Occipital lobe (tissue), 2 donors: ENCODE results near the gene DIP2C. TPM values are rescaled to one million over a fixed set of nuclear protein-coding genes. Genes with fewer than 3 reads are reported as not detected.

ENCODE experiments used
- DNase-seq: peaks from one replicate; lab custom pipeline; 2025; lab: John Stamatoyannopoulos, UW
- total RNA-seq: library from RNA; depleted of rRNA; stranded (reverse); fragments of >200 nt; gene quantifications from one replicate; pipeline ENCODE4 v1.2.3, GENCODE V29; 2014

DIP2C gene, protein sequence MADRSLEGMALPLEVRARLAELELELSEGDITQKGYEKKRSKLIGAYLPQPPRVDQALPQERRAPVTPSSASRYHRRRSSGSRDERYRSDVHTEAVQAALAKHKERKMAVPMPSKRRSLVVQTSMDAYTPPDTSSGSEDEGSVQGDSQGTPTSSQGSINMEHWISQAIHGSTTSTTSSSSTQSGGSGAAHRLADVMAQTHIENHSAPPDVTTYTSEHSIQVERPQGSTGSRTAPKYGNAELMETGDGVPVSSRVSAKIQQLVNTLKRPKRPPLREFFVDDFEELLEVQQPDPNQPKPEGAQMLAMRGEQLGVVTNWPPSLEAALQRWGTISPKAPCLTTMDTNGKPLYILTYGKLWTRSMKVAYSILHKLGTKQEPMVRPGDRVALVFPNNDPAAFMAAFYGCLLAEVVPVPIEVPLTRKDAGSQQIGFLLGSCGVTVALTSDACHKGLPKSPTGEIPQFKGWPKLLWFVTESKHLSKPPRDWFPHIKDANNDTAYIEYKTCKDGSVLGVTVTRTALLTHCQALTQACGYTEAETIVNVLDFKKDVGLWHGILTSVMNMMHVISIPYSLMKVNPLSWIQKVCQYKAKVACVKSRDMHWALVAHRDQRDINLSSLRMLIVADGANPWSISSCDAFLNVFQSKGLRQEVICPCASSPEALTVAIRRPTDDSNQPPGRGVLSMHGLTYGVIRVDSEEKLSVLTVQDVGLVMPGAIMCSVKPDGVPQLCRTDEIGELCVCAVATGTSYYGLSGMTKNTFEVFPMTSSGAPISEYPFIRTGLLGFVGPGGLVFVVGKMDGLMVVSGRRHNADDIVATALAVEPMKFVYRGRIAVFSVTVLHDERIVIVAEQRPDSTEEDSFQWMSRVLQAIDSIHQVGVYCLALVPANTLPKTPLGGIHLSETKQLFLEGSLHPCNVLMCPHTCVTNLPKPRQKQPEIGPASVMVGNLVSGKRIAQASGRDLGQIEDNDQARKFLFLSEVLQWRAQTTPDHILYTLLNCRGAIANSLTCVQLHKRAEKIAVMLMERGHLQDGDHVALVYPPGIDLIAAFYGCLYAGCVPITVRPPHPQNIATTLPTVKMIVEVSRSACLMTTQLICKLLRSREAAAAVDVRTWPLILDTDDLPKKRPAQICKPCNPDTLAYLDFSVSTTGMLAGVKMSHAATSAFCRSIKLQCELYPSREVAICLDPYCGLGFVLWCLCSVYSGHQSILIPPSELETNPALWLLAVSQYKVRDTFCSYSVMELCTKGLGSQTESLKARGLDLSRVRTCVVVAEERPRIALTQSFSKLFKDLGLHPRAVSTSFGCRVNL (N-terminal part only)
- total RNA-seq = 42.0 TPM

DNA sequence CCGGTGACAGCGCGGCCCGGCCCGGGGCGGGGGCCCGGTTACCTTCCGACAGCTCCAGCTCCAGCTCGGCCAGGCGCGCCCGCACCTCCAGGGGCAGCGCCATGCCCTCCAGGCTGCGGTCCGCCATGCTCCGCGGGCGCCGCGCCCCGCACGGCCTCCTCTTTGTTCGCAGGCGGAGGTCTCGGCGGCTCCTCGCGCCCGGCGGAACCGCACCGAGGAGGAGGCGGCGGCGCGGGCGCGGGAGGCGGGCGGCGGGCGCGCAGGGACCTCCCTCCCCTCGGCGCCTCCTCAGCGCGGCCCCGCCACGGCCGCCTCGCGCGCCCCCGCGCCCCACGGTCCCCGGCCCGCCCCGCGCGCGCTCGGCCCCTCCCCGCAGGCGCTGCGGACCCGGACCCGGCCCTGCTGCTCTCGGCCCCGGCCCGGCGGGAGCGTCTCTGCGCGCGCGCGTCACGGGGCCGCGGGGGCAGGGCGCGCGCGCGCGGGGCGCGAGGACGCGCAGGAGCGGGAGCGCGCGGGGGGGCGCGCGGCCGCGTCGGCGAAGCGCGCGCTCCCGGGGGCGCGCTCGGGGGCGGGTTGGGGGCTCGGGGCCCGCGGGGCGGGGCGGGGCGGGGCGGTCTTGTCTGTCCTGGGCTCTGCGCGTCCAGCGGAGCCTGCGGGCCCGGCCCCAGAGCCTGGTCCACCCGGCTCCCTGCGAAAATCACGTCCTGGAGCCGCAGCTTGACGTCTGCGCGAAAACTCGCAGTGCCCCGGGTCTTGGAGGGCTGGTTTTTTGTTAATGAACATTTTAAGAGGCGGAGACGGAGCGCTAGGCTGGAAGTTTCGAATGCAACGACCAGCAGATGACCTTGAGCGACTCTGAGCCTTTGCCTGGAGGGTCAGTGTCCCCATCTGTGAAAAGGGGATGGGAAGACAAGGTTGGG is at the start of gene DIP2C:
DIP2C (minus strand) TSS at position 217 of the 920 bp plus-strand sequence; CDS start at position 127, 90 bp downstream.
- peak; percentile 66 for DNase-seq

DNA sequence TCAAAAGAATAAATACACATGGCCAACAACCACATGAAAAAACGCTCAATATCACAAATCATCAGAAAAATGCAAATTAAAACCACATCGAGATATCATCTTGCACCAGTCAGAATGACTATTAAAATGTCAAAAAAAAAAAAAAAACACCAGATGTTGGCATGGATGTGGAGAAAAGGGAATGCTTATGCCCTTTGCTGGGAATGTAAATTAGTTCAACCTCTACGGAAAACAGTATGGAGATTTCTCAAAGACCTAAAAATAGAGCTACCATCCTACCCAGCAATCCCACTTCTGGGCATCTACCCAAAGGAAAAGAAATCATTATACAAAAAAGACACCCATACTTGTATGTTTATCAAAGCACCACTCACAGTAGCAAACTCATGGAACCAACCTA is 45.0 kb upstream of the DIP2C start:
- no peak for DNase-seq

DNA sequence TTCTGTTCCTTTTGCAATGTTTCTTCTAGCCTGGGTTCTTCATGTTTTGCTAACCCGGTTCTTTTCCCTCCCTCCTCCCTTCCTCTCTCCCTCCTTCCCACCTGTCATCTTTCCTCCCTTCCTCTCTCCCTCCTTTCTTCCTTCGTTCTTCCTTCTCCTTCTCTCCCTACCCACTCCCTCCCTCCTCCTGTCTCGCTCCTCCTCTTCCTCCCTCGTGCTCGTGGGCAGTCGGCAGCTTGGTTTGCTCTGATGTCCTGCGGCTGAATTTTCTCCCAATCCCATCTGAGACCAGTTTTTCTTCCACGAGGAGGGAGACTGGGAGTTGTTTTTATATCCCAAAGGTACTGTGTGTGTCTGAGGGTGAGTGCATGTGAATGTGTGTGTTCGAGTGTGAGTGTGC is 43.6 kb upstream of the DIP2C start:
- DNase-seq = no peak

DNA sequence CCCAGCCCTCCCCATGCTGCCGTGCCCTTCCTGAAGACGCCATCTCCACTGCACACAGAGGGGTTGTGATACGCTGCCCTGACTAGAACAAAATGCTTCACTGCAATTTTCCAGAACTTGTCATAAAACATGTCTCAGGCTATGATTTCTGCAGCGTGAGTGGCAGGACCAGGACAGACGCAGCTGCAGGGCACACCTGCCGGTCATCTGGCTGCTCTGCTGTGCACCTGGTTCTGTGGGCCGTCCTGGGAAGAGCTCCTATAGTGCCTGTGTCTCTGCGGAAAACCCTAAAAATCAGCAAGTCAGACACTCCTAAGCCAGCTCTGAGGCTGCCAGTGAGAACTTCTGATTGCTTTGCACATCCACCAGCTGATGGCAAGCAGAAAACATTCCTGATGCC is 39.7 kb upstream of the DIP2C start:
- no peak for DNase-seq

DNA sequence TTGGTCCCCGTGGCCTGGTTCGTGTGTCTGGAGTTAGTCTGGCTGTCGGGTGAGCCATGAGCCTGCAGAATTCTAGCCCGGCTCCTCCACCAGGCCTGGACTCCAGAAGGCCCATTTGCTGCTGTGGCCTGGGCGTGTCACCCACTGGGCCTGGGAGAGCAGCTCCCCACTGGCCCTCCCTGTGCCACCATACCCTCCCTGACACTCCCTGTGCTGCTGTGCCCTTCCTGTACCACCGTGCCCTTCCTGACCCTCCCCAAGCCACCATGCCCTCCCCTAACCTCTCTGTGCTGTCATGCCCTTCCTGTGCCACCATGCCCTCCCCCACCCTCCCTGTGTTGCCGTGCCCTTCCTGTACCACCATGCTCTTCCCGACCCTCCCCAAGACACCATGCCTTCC is 39.1 kb upstream of the DIP2C start:
- DNase-seq = no peak

DNA sequence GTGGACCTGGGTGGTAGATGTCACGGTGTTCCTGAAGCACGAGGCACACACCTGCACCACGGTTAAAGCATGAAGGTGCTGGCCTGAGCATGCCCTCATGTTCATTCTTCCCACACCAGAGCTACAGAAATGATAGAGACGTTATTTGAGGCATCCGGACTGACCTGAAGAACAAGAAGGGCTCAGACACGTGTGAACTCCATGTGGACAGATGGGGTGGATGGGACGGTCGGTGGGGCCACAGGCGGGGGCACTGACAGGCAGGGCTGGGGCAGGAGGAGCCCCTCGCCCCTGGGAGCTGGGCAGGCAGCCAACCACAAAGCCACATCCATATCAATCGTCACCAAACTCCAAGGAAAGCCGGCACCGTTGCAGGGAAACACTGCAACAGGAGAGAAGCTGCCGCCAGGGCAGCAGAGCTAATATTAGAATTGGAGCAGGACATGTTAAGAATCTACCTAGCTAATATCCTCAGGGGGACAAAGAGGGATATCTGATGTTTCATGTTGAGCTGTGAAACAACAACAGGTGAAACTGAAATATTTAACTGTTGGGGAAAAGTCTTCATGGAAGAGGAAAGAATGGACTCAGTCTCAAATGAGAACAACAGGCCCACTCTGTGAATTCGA is 37.8 kb upstream of the DIP2C start:
- no peak for DNase-seq

DNA sequence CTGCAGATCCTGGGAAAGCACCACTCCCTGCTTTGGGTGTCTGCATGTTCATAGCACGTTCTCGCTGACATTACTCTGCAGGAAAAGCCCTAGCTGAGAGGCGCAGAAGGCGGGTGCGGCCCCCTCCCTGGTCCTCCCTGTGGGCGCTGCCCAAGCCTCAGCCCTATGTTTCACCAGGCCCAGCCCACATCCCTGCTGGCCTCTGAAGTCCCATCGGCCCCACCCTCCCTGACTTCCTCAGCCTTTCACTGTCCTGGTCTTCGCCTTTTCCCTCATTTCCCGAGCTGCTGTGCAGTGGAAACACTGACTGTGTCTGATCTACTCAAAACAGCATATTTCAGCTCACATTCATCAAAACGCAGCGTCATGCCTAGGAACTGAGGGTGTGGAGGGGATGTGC is 36.3 kb upstream of the DIP2C start:
- DNase-seq = no peak

DNA sequence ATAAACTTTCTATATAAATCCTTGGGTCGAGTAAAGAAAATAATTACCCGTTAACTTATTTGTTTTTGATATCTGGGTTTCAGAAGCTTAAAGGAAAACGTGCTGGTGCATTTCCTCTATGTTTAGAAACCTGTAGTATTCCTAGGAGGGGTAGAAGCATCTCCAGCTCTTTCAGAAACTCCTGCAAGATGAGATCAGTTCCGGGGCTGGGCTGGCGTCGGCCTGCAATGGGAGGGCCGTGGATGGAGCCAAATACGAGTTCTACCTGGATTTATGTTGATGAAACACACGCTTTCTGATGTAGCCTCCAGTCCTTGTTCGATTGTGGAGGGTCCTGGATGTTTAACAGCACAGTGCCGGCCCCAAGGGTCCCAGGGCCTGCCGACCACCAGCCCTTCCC is 35.8 kb upstream of the DIP2C start:
- no peak for DNase-seq

DNA sequence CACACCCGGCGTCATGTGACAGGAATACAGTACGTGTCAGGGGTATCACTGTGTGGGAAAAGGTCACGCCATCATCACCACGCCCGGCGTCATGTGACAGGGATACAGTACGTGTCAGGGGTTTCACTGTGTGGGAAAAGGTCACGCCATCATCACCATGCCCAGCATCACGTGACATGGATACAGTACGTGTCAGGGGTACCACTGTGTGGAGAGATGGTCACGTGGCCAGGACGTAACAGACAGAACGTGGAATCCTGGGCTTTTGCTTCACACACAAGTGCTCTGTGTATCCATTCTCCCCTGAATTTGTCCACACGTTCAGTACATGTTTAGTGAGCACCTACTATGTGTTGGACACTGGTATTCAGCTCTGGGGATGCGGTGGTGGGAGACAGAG is 34.5 kb upstream of the DIP2C start:
- DNase-seq = no peak

DNA sequence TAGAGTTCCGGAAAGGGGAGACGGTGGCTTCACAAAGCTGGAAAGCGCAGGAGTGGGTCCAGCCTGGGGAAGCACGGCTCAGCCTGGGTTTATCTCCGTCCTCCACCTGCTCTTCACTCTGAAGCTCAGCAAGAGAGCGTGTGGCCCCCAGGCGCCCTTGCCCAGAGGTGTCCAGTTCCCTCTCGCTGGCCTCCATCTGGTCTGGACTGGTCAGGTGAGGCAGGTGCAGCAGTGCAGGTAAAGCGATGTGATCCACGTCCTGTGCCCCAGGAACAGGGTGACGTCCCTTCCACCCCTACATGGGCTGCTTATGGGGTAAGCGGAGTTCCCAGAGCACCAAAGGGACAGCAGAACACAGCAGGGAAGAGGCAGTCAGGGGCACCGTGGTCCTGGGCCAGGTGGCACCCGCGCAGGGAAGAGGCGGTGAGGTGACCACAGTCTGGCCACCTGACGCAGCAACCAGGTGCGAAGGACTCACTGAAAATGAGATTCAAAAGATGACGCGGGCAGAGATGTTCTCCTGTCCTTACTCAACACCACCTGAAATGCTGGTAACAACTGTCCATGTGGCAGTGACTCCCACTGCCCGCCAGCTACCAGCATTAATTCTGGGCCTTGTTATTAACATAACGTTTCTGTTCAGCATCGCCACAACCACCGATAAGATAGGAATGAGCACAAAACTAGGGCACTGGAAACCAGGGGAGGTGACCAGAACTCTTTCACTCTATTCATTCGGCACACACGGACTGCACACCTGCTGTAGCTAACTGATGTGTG is 33.0 kb upstream of the DIP2C start:
- DNase-seq = no peak

DNA sequence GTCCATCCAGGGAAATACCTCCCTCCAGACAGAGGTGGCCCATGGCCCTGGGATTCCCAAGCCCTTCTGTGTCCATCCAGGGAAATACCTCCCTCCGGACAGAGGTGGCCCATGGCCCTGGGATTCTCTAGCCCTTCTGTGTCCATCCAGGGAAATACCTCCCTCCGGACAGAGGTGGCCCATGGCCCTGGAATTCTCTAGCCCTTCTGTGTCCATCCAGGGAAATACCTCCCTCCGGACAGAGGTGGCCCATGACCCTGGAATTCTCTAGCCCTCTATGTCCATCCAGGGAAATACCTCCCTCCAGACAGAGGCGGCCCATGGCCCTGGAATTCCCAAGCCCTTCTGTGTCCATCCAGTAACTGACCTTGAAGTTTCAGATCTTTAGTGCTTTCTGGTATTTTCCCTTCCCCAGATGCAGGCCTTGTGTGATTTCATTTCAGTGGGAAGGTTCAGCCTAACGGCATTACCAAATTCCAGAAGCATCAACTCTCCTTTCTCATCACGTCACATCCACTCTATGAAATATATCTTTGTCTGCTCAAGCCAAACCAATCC is 28.8 kb upstream of the DIP2C start:
- DNase-seq = no peak

DNA sequence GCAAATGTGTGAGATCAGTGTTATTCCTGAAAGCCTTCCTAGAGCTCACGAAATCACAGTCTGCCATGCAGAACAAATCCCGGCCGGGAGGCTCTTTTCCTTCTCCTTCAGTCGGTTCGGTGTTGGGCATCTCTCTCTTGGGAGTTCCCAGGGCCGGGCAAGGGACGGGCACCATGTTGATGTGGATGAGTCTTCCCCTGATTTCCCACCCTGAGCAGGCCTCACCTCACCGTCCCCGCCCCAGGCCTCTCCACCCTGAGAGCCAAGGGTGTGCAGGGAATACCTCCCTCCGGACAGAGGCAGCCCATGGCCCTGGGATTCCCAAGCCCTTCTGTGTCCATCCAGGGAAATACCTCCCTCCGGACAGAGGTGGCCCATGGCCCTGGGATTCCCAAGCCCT is 28.0 kb upstream of the DIP2C start:
- no peak for DNase-seq

DNA sequence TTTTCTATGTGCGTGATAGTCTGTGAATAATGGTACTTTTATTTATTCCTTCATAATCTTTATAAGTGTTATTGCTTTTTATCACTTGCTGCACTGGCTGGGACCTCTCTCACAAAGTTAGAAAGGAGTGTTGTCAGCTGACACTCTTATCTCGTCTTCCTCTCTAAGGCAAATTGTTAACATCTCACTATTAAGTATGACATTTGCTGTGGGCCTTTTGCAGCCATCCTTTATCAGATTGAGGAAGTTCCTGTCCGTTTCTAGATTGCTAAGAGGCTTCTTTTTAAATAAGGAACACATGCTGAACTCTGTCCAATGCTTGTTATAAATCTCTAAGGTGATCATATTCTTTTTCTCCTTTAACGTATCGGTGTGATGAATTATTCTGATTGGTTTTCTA is 27.4 kb upstream of the DIP2C start:
- DNase-seq = no peak

DNA sequence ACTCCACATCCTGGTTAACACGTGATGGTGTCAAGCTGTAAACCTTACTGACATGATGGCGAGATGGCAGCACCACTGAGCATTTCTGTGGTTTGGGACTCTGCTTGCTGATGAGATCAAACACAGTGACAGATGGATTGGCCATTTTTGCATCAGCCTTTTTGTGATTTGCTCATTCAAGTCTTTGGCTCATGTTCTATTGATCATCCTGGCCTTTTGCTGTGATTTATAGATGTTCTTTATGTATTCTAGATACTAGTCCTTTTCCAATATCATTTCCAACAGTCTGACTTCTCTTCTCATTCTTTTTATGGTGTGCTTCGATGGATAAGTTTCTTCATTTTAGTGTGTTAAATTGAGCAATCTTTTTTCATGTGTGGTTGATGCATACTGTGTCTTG is 24.7 kb upstream of the DIP2C start:
- DNase-seq = no peak

DNA sequence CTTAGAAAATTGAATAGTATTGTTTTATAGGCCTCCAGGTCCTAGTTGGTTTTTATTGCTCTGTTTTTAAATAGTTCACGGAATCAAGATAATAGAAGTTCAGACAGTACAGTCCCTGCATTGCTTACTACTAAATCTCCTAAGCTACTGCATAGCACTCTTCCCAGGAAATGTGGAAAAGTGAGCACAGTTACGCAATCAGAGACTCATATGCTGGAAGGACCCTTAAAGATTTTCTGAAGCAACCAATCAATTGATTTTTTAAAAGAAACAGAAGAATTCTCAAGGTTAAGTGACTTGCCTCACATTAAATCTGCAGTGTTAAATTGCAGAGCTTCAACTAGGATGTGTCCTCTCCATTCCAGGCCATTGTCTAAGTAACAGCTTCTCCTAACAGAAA is 23.1 kb upstream of the DIP2C start:
- no peak for DNase-seq

DNA sequence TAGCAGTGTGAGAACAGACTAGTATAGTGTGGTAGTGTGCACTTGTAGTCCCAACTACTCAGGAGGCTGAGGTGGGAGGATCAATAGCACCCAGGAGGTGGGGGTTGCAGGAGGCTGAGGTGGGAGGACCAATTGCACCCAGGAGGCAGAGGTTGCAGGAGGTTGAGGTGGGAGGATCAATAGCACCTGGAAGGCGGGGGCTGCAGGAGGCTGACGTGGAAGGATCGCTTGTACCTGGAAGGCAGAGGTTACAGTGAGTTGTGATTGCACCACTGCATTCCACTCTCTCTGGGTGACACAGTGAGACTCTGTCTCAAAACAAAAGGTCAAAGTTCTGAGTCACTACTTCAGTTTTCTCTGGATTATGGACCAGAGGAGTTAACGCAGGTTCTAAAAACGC is 22.6 kb upstream of the DIP2C start:
- no peak for DNase-seq

DNA sequence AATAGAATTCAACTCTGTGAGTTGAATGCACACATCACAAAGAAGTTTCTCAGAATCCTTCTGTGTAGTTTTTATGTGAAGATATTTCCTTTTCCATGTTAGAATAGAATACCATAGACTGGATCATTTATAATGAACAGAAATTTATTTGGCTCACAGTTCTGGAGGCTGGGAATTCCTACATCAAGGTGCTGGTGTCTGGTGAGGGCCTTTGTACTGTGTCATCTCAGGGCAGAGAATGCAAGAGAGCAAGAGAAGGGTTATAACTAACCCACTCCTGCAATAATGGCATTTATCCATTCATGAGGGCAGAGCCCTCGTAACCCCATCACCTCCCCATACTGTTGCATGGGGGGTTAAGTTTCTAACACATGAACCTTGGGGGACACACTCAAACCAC is 18.4 kb upstream of the DIP2C start:
- no peak for DNase-seq

DNA sequence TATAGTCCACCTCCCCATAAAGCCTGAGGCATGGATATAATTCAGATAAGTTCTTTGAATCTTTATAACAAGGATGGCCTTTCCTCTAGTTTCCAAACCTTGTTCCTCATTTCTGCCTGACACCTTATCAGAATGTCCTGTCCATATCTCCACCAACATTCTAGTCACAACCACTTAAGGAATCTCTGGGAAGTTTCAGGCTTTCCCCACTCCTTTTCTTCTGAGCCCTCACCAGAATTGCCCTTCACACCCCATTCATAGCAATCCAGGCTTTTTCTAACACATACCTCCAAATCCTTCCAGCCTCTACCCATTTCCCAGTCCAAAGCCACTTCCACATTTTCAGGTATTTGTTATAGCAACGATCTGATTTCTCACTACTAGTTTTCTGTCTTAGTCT is 18.0 kb upstream of the DIP2C start:
- no peak for DNase-seq

DNA sequence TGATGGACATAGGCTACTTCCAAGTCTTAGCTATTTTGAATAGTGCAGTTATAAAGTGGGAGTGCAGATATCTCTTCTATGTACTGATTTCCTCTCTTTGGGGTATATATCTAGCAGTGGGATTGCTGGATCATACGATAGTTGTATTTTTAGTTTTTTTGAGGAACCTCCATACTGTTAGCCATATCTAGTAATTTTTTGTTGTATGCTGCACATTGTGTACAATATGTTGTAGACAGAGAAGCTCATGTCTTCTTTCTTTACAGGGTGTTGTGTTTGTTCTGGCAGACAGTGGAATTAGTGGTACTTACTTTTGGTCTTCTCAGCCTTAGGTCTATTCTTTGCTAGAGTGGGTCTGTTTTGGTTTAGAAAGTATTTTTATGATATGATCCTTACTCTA is 13.7 kb upstream of the DIP2C start:
- no peak for DNase-seq
